Neural progenitor cell (in vitro differentiated cells): ENCODE data around the gene IDUA. TPM values are rescaled to one million over a fixed set of nuclear protein-coding genes. Genes with fewer than 3 reads are reported as not detected.

Experiments used
- DNase-seq: peaks from one replicate; pipeline ENCODE4 v3.0.0-alpha.2; 2016; ENCODE audit warnings: low spot score
- H2AFZ ChIP-seq: fragments of 200-600 bp; sonication (generic); replicated peaks from 2 replicates; pipeline ENCODE4 v1.6.1; 2016; ENCODE audit warnings: antibody characterized with exemption
- H3F3A ChIP-seq: fragments of 200-600 bp; sonication (generic); 2 replicates; pipeline ENCODE4 v1.6.1; 2016; ENCODE audit warnings: antibody characterized with exemption, low read depth
- H3K27ac ChIP-seq: fragments of 200-600 bp; sonication (generic); 2 replicates; pipeline ENCODE4 v1.5.1; 2016; ENCODE audit warnings: mild to moderate bottlenecking
- H3K27me3 ChIP-seq: fragments of 200-600 bp; sonication (generic); 2 replicates; pipeline ENCODE4 v1.6.1; 2016; ENCODE audit warnings: mild to moderate bottlenecking, moderate library complexity
- H3K36me3 ChIP-seq: fragments of 200-600 bp; sonication (generic); 2 replicates; pipeline ENCODE4 v1.5.1; 2016
- H3K4me1 ChIP-seq: fragments of 200-600 bp; sonication (generic); 2 replicates; pipeline ENCODE4 v1.6.1; 2016; ENCODE audit warnings: mixed run types
- H3K4me2 ChIP-seq: fragments of 200-600 bp; sonication (generic); 2 replicates; pipeline ENCODE4 v1.6.1; 2016
- H3K4me3 ChIP-seq: fragments of 200-600 bp; sonication (generic); 2 replicates; pipeline ENCODE4 v1.5.1; 2016
- H3K79me2 ChIP-seq: fragments of 200-600 bp; sonication (generic); 2 replicates; pipeline ENCODE4 v1.6.1; 2016; ENCODE audit warnings: low read depth
- H3K9ac ChIP-seq: fragments of 200-600 bp; sonication (generic); 2 replicates; pipeline ENCODE4 v1.6.1; 2016
- H3K9me3 ChIP-seq: fragments of 200-600 bp; sonication (generic); 2 replicates; pipeline ENCODE4 v1.5.1; 2016; ENCODE audit warnings: low read depth
- H4K20me1 ChIP-seq: fragments of 200-600 bp; sonication (generic); 2 replicates; pipeline ENCODE4 v1.6.1; 2016; ENCODE audit warnings: low read depth
- H3K27ac Mint-ChIP-seq: 3 replicates; pipeline ENCODE4 v1.8.0; 2021; ENCODE audit warnings: mixed read lengths
- H3K27me3 Mint-ChIP-seq: 2 replicates; pipeline ENCODE4 v1.8.0; 2022; ENCODE audit warnings: low read depth, mild to moderate bottlenecking, inconsistent platforms, moderate library complexity, mixed read lengths; ENCODE audit not compliant: insufficient read depth
- H3K36me3 Mint-ChIP-seq: 3 replicates; pipeline ENCODE4 v1.8.0; 2021; ENCODE audit warnings: mixed read lengths
- H3K4me1 Mint-ChIP-seq: 3 replicates; pipeline ENCODE4 v1.8.0; 2021; ENCODE audit warnings: mixed read lengths
- H3K4me3 Mint-ChIP-seq: 3 replicates; pipeline ENCODE4 v1.8.0; 2021; ENCODE audit warnings: mild to moderate bottlenecking, moderate library complexity, mixed read lengths
- H3K9me3 Mint-ChIP-seq: 3 replicates; pipeline ENCODE4 v1.8.0; 2020; ENCODE audit warnings: mixed read lengths
- CTCF ChIP-seq: fragments of 200-600 bp; sonication (generic); IDR thresholded peaks from 2 replicates; pipeline ENCODE4 v1.5.1; 2017; ENCODE audit warnings: antibody characterized with exemption, mild to moderate bottlenecking
- EZH2 ChIP-seq: fragments of 200-600 bp; sonication (generic); IDR thresholded peaks from 2 replicates; pipeline ENCODE4 v1.6.1; 2017; ENCODE audit warnings: antibody characterized with exemption, mild to moderate bottlenecking, moderate library complexity
- EZH2phosphoT487 ChIP-seq: fragments of 200-600 bp; sonication (generic); IDR thresholded peaks from 2 replicates; pipeline ENCODE4 v1.6.1; 2017; ENCODE audit warnings: antibody characterized with exemption
- total RNA-seq: library from RNA; depleted of rRNA; stranded (reverse); fragments of >200 nt; gene quantifications from 2 replicates; pipeline ENCODE4 v1.2.3, GENCODE V29; 2015; ENCODE audit warnings: low replicate concordance

The IDUA gene
- total RNA-seq, 1 donor from 2014 or later, result 0.47 TPM

GRCh38 chr4:1018147-1019020 is 31.5 kb downstream of the IDUA start:
- peaks cover 22% of the 10 kb centered on the region for H3K79me2 ChIP-seq
- peaks cover 7% of the 10 kb centered on the region for H3K27me3 Mint-ChIP-seq
- peaks cover 68% of the 10 kb centered on the region for H4K20me1 ChIP-seq
- H3K36me3 Mint-ChIP-seq, result no peaks in the 10 kb centered on the region
- no peaks in the 10 kb centered on the region for H3K36me3 ChIP-seq
- no peaks in the 10 kb centered on the region for H3K27me3 ChIP-seq
- H3K9ac ChIP-seq, result no peak overlapping the region
- no peaks in the 10 kb centered on the region for H3K9me3 Mint-ChIP-seq
- no peak overlapping the region for H2AFZ ChIP-seq
- no peak overlapping the region for H3K4me2 ChIP-seq
- H3K4me3 ChIP-seq, result no peak overlapping the region
- H3K4me1 ChIP-seq, result peaks cover 47% of the 10 kb centered on the region
- no peak overlapping the region for H3K27ac ChIP-seq
- peaks cover 18% of the 10 kb centered on the region for H3K4me1 Mint-ChIP-seq
- H3K4me3 Mint-ChIP-seq, result no peak overlapping the region
- TF ChIP-seq EZH2phosphoT487, result no peak
- no peak for TF ChIP-seq CTCF
- no peak for TF ChIP-seq EZH2
- H3F3A ChIP-seq, result peaks cover 18% of the 10 kb centered on the region
- H3K27ac Mint-ChIP-seq, result no peak overlapping the region
- DNase-seq, result peak; percentile 43
- H3K9me3 ChIP-seq, result no peaks in the 10 kb centered on the region

GRCh38 chr4:1019320-1019719 is 32.5 kb downstream of the IDUA start:
- peaks cover 22% of the 10 kb centered on the region for H3K79me2 ChIP-seq
- TF ChIP-seq EZH2, result no peak
- no peak for TF ChIP-seq CTCF
- no peak for TF ChIP-seq EZH2phosphoT487

GRCh38 chr4:1019729-1020470 is 33.1 kb downstream of the IDUA start:
- Mint-ChIP-seq H3K9me3 (no peaks in the 10 kb centered on the region), H3K36me3 (no peaks in the 10 kb centered on the region), H3K4me1 (peaks cover 11% of the 10 kb centered on the region), H3K4me3 (no peak overlapping the region), H3K27ac (no peak overlapping the region), H3K27me3 (peaks cover 3% of the 10 kb centered on the region)
- peaks cover 22% of the 10 kb centered on the region for H3K79me2 ChIP-seq
- no peaks in the 10 kb centered on the region for H3K36me3 ChIP-seq
- no peak overlapping the region for H2AFZ ChIP-seq
- TF ChIP-seq CTCF (no peak), EZH2phosphoT487 (no peak), EZH2 (no peak)
- H3K4me1 ChIP-seq, result peaks cover 38% of the 10 kb centered on the region
- H3K4me2 ChIP-seq, result peak overlapping the region; percentile 43
- DNase-seq, result peak; percentile 76
- no peak overlapping the region for H3K27ac ChIP-seq
- H3K9me3 ChIP-seq, result no peaks in the 10 kb centered on the region
- no peak overlapping the region for H3K4me3 ChIP-seq
- no peak overlapping the region for H3K9ac ChIP-seq
- H4K20me1 ChIP-seq, result peaks cover 53% of the 10 kb centered on the region
- no peaks in the 10 kb centered on the region for H3K27me3 ChIP-seq
- H3F3A ChIP-seq, result peaks cover 3% of the 10 kb centered on the region

More at GRCh38 chr4:1019320-1019719, 32.5 kb downstream of the IDUA start:
- H3K27ac ChIP-seq, result no peak overlapping the region
- peaks cover 59% of the 10 kb centered on the region for H4K20me1 ChIP-seq
- H3K9ac ChIP-seq, result no peak overlapping the region
- Mint-ChIP-seq H3K27ac (no peak overlapping the region), H3K36me3 (no peaks in the 10 kb centered on the region), H3K9me3 (no peaks in the 10 kb centered on the region), H3K4me3 (no peak overlapping the region), H3K4me1 (peaks cover 12% of the 10 kb centered on the region), H3K27me3 (peaks cover 3% of the 10 kb centered on the region)
- DNase-seq, result no peak
- no peaks in the 10 kb centered on the region for H3K36me3 ChIP-seq
- H3K4me2 ChIP-seq, result peak overlapping the region; percentile 43
- H3K27me3 ChIP-seq, result no peaks in the 10 kb centered on the region
- peaks cover 9% of the 10 kb centered on the region for H3F3A ChIP-seq
- no peak overlapping the region for H3K4me3 ChIP-seq
- H3K4me1 ChIP-seq, result peaks cover 43% of the 10 kb centered on the region
- no peak overlapping the region for H2AFZ ChIP-seq
- H3K9me3 ChIP-seq, result no peaks in the 10 kb centered on the region
